ENCODE results near the gene MASTL. TPM values are rescaled to one million over a fixed set of nuclear protein-coding genes. Genes with fewer than 3 reads are reported as not detected.

Gene MASTL
- total RNA-seq, 3 donors from 2014 or later: 7.5 to 12.0 (median 9.3) TPM

- no peaks in the 10 kb centered on the region for H3K9me3 ChIP-seq
- no peaks in the 10 kb centered on the region for H3K27me3 ChIP-seq
- no peak overlapping the region for H3K4me3 ChIP-seq
- DNase-seq (ENCODE audit: low spot score in 2 of 2): no peak
- H3K4me1 ChIP-seq: no peaks in the 10 kb centered on the region
- peaks cover 6% of the 10 kb centered on the region for H3K36me3 ChIP-seq
- TF ChIP-seq POLR2A (IDR thresholded peaks at IDR 0.05): no peak
- TF ChIP-seq POLR2AphosphoS5 (IDR thresholded peaks at IDR 0.05): no peak
- TF ChIP-seq, protein P1, sequence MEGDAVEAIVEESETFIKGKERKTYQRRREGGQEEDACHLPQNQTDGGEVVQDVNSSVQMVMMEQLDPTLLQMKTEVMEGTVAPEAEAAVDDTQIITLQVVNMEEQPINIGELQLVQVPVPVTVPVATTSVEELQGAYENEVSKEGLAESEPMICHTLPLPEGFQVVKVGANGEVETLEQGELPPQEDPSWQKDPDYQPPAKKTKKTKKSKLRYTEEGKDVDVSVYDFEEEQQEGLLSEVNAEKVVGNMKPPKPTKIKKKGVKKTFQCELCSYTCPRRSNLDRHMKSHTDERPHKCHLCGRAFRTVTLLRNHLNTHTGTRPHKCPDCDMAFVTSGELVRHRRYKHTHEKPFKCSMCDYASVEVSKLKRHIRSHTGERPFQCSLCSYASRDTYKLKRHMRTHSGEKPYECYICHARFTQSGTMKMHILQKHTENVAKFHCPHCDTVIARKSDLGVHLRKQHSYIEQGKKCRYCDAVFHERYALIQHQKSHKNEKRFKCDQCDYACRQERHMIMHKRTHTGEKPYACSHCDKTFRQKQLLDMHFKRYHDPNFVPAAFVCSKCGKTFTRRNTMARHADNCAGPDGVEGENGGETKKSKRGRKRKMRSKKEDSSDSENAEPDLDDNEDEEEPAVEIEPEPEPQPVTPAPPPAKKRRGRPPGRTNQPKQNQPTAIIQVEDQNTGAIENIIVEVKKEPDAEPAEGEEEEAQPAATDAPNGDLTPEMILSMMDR (IDR thresholded peaks at IDR 0.05): no peak
- no peak overlapping the region for H3K27ac ChIP-seq
- intact Hi-C loops (cut with DNase I; ENCODE audit: low total_unique reads): no loop called here
Observed at GRCh38 chr10:27145937-27146336, 9.2 kb upstream of the MASTL start.

GRCh38 chr10:27147701-27148100, 7.5 kb upstream of the MASTL start:
- DNase-seq (ENCODE audit: low spot score in 2 of 2): no peak
- Histone ChIP-seq H3K27me3 (no peaks in the 10 kb centered on the region), H3K27ac (no peak overlapping the region), H3K4me1 (peaks cover 0 to 8% of the 10 kb centered on the region in 2 donors), H3K4me3 (no peak overlapping the region), H3K36me3 (peaks cover 6% of the 10 kb centered on the region), H3K9me3 (no peaks in the 10 kb centered on the region)
- TF ChIP-seq POLR2AphosphoS5 (IDR thresholded peaks at IDR 0.05) (no peak), POLR2A (IDR thresholded peaks at IDR 0.05) (no peak)
- TF ChIP-seq, protein P1 (IDR thresholded peaks at IDR 0.05): no peak
- intact Hi-C loops (cut with DNase I; ENCODE audit: low total_unique reads): no loop called here

- Histone ChIP-seq H3K36me3 (peaks cover 6% of the 10 kb centered on the region), H3K27ac (no peak overlapping the region), H3K4me1 (peaks cover 0 to 11% of the 10 kb centered on the region in 2 donors), H3K27me3 (no peaks in the 10 kb centered on the region), H3K9me3 (no peaks in the 10 kb centered on the region), H3K4me3 (no peak overlapping the region)
- intact Hi-C loops (cut with DNase I; ENCODE audit: low total_unique reads): no loop called here
- DNase-seq (ENCODE audit: low spot score in 2 of 2): no peak
- TF ChIP-seq POLR2A (IDR thresholded peaks at IDR 0.05) (no peak), POLR2AphosphoS5 (IDR thresholded peaks at IDR 0.05) (no peak)
- TF ChIP-seq, protein P1 (IDR thresholded peaks at IDR 0.05): no peak
Observed at GRCh38 chr10:27150261-27150660, 4.9 kb upstream of the MASTL start.

DNA sequence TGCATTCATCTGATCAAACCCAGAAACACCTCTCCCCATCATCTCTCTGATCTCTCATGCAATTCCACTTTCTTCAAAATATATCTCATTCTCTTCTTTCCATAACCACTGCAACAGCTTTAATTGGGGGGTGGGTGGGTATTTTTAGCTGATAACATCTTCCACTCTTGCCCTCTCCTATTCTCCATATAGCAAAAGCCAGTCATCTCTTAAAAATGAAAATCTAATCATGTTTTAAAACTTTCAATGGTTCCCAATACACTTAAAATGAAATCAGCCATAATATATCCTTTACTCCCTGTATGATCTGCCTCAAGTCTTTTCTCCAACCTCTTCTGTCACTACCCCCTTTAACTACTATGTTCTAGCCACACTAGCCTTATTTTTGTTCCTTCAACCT, 2.5 kb upstream of the MASTL start:
- H3K4me1 ChIP-seq: peaks cover 0 to 11% of the 10 kb centered on the region in 2 donors
- intact Hi-C loops (cut with DNase I; ENCODE audit: low total_unique reads): no loop called here

DNA sequence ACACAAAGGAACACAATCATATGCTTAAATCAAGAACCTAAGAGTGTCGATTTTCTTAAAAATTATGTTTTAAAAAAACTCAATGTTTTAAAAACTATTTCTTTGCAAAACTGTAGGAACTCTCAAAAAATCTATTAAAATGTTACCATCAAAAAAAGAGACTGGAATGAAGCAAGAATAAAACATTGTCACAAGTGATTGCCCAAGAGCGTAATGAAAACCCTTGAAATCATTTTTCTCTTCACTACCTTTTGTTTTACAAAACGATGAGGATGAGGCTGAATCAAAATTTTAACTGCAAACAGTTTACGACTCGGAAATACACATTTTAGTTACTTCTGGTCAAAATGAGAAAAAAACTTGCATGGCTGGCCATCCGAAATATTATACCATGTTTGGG, 1.8 kb upstream of the MASTL start:
- DNase-seq (ENCODE audit: low spot score in 2 of 2): no peak
- Histone ChIP-seq H3K27me3 (no peaks in the 10 kb centered on the region), H3K27ac (peak overlapping the region in 1 of 2 donors; percentile 99), H3K4me1 (peaks cover 0 to 11% of the 10 kb centered on the region in 2 donors), H3K4me3 (peak overlapping the region; percentile 82 to 88 (median 86)), H3K9me3 (no peaks in the 10 kb centered on the region), H3K36me3 (no peaks in the 10 kb centered on the region)
- TF ChIP-seq POLR2AphosphoS5 (IDR thresholded peaks at IDR 0.05) (no peak), POLR2A (IDR thresholded peaks at IDR 0.05) (no peak)
- TF ChIP-seq, protein P1 (IDR thresholded peaks at IDR 0.05): no peak
- intact Hi-C loops (cut with DNase I; ENCODE audit: low total_unique reads): no loop called here

More for the DNA sequence above, 2.5 kb upstream of the MASTL start:
- Histone ChIP-seq H3K27me3 (no peaks in the 10 kb centered on the region), H3K9me3 (no peaks in the 10 kb centered on the region), H3K4me3 (peak overlapping the region; percentile 82 to 88 (median 86)), H3K36me3 (no peaks in the 10 kb centered on the region), H3K27ac (no peak overlapping the region)
- DNase-seq (ENCODE audit: low spot score in 2 of 2): no peak
- TF ChIP-seq, protein P1 (IDR thresholded peaks at IDR 0.05): no peak
- TF ChIP-seq POLR2AphosphoS5 (IDR thresholded peaks at IDR 0.05) (no peak), POLR2A (IDR thresholded peaks at IDR 0.05) (no peak)
